HG03565 (cell line): ENCODE measurements around the gene CD300LF.

Source experiments
- ATAC-seq: cut with Tn5 transposase; IDR thresholded peaks from one replicate; pipeline ENCODE4 v1.9.1; 2021; ENCODE audit warnings: mild to moderate bottlenecking, moderate library complexity; ENCODE audit not compliant: unreplicated experiment

CD300LF gene

GRCh38 chr17:74645010-74645409, 67.7 kb downstream of the CD300LF start:
- no peak for ATAC-seq

DNA sequence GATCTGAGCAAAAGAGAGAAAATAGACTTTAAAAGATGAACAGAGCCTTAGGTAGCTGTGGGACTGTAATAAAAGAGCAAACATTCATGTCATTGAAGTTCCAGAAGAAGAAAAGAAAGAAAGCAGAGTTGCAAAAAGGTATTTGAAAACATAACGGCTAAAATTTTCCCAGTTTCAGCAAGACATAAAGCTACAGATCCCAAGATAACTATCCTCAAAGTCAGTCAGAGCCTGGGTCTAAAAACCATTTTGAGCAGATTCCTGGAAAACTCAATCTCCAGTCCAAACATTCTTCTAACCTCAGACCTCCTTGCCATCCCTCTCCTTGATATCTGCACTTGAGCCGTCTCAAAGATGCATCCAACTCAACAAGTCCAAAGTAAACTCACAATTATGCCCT, 68.3 kb downstream of the CD300LF start:
- ATAC-seq, result no peak
